ENCODE data around the gene SERPINB12.
A peak's percentile ranks its signal among the peaks of the same experiment; 100 is the strongest.

SERPINB12 gene

DNA sequence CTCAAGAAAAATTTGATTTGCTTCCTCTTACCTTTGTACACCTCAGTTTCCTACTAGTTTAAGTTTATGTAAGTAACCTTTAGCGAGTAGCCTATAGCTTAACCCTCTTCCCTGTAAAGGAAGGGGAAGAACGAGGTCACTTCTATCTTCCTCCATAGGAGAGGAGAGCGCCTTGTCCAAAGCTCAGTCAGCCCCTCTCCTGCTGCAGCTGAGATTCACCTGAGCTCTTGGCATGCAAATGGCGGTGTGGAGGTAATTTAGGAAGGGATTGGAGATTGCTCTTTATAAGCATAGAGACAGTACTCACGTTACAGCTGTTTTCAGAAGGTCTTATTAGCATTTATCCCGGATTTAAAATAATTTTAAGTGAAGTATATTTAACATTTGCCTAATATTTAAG, 27.8 kb upstream of the SERPINB12 start:
- TF ChIP-seq, protein P1, sequence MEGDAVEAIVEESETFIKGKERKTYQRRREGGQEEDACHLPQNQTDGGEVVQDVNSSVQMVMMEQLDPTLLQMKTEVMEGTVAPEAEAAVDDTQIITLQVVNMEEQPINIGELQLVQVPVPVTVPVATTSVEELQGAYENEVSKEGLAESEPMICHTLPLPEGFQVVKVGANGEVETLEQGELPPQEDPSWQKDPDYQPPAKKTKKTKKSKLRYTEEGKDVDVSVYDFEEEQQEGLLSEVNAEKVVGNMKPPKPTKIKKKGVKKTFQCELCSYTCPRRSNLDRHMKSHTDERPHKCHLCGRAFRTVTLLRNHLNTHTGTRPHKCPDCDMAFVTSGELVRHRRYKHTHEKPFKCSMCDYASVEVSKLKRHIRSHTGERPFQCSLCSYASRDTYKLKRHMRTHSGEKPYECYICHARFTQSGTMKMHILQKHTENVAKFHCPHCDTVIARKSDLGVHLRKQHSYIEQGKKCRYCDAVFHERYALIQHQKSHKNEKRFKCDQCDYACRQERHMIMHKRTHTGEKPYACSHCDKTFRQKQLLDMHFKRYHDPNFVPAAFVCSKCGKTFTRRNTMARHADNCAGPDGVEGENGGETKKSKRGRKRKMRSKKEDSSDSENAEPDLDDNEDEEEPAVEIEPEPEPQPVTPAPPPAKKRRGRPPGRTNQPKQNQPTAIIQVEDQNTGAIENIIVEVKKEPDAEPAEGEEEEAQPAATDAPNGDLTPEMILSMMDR (IDR thresholded peaks at IDR 0.05; ENCODE audit: low read depth, low read length) = no peak
- DNase-seq (ENCODE audit: low read depth in 2 of 2) = no peak

DNA sequence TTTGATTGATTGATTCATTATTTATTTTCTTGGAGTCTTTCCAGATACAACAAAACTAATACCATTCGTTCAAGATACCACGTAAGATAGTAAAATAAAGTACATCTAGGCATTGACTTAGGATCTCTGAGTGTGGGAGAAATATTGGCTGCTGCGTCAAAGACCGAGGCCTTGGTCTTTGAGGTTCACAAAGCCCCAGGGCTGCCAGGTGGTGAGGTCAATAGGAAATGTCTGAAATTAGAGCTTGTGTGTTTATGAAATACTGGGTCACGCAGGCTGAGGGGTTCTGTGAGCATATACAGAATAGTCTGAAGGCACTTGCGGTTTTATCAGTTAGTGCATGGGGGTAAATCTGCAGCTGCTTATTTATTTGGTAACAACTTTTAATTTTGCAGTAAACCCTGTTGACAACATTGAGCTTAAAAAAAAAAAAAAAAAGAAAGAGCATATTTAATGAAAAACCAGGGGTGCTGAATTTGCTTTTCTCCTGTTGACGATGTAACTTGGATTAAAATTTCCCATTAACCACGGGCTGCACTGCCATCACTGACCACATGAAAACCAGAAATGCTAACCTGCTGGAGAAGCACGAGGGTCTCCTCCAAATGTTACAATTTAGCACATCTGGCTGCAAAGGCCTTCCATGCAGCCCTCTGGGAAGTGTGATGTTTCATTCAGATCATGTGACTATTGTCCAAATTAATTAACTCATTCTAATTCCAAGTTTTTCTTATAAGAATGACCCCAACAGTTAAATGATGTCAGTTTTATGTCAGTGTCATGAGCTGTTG, 27.1 kb upstream of the SERPINB12 start:
- H3K4me3 ChIP-seq (replicated peaks in 1 of 2; ENCODE audit: low read depth in 2 of 2, low read length in 2 of 2) = no peak overlapping the region
- TF ChIP-seq, protein P1 (IDR thresholded peaks at IDR 0.05; ENCODE audit: low read depth, low read length) = peak; percentile 23
- no peak for DNase-seq (ENCODE audit: low read depth in 2 of 2)

More for the DNA sequence above, 27.8 kb upstream of the SERPINB12 start:
- no peak overlapping the region for H3K4me3 ChIP-seq (replicated peaks in 1 of 2; ENCODE audit: low read depth in 2 of 2, low read length in 2 of 2)

DNA sequence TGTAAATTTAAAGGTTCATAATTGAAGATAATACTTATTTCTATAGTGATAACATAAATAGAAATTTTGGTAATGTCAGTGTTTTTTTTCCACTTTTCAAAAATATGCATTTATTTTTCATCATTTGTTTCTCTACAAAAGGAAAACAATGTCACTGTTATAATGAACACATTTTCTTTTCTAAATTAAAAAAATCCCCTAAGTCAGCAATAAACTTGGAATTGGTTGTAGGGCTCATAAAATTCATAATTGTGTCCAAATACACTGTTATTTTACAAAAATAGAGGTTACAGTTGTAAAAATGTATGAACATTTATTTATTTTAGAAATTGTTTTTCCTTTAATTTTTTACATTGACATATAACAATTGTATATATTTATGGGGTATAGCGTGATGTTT, 26.4 kb upstream of the SERPINB12 start:
- no peak for DNase-seq (ENCODE audit: low read depth in 2 of 2)
- TF ChIP-seq, protein P1 (IDR thresholded peaks at IDR 0.05; ENCODE audit: low read depth, low read length) = no peak
- no peak overlapping the region for H3K4me3 ChIP-seq (replicated peaks in 1 of 2; ENCODE audit: low read depth in 2 of 2, low read length in 2 of 2)

GRCh38 chr18:63518178-63519012, 23.8 kb upstream of the SERPINB12 start:
- peak; percentile 81 to 85 for DNase-seq (ENCODE audit: low read depth in 2 of 2)
- TF ChIP-seq, protein P1 (IDR thresholded peaks at IDR 0.05; ENCODE audit: low read depth, low read length) = peak; percentile 53
- H3K4me3 ChIP-seq (replicated peaks in 1 of 2; ENCODE audit: low read depth in 2 of 2, low read length in 2 of 2) = no peak overlapping the region

DNA sequence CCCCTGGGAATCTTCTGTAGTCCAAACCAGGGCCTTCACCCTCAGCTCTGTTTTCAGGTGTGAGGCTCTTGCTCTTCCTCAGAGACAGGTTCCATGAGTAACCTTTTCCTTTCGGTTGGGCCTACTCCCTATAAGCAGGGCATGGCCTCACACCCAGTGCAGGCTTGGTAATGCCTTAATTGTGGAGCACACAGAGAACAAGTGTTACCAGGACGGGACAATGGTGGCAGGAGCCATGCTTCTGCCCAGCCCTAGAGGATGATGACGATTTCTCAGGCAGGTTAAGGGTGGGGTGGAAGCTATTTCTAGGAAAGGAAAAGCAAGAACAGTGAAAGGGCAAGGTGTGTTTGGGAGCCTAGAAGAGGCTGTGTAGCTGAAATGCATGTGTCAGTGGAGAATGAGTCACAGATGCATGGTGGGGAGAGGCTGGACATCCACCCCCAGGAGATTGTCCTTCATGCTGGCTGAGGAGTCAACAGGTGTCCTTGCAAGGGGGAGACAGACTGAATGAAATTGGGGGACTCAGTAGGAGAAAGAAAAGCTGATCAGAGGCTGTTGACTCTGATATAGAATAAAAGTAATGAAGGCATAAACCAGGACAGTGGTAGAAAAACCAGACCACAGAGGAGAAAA, 22.0 kb upstream of the SERPINB12 start:
- no peak overlapping the region for H3K4me3 ChIP-seq (replicated peaks in 1 of 2; ENCODE audit: low read depth in 2 of 2, low read length in 2 of 2)
- TF ChIP-seq, protein P1 (IDR thresholded peaks at IDR 0.05; ENCODE audit: low read depth, low read length) = no peak
- no peak for DNase-seq (ENCODE audit: low read depth in 2 of 2)

GRCh38 chr18:63523660-63524059, 18.5 kb upstream of the SERPINB12 start:
- peak; percentile 9 to 10 for DNase-seq (ENCODE audit: low read depth in 2 of 2)
- TF ChIP-seq, protein P1 (IDR thresholded peaks at IDR 0.05; ENCODE audit: low read depth, low read length) = no peak
- H3K4me3 ChIP-seq (replicated peaks in 1 of 2; ENCODE audit: low read depth in 2 of 2, low read length in 2 of 2) = no peak overlapping the region

Data from cardiac fibroblast (primary cell).